RWPE1 (cell line): Measurements from ENCODE around the gene TMEM126A.

ENCODE experiments used
- CTCF ChIA-PET: fragments of 350-600 bp; sonication (Branson Sonifier 250); formaldehyde crosslinking; extraction: SDS; loops from one replicate; lab custom pipeline; 2021; lab: Yijun Ruan, JAX
- POLR2A ChIA-PET: fragments of 400-600 bp; formaldehyde crosslinking; extraction: SDS; loops from one replicate; lab custom pipeline; 2020; ENCODE audit warnings: antibody characterized with exemption; ENCODE audit not compliant: low non-redundant PET; lab: Yijun Ruan, JAX
- DNase-seq: peaks from one replicate; pipeline ENCODE4 v3.0.0; 2012; ENCODE audit warnings: low spot score
- H3K27ac ChIP-seq: fragments of 450-650 bp; 2 replicates; pipeline ENCODE4 v1.5.1; 2017
- CTCF ChIP-seq: fragments of 450-650 bp; conservative IDR thresholded peaks from 2 replicates; pipeline ENCODE4 v1.5.1; 2017; ENCODE audit warnings: low read depth, mild to moderate bottlenecking

Gene TMEM126A

GRCh38 chr11:85695546-85695945 lies 47.8 kb downstream of the TMEM126A start:
- TF ChIP-seq CTCF: no peak
- H3K27ac ChIP-seq: no peak overlapping the region
- ChIA-PET POLR2A (no interaction called here), CTCF (interaction anchor here (1.0 to 1.4 kb wide), 3 partner anchors 10 to 297 kb away, joined by 3 to 4 read pairs (median 3); no protein-coding TSS in a partner anchor)
- no peak for DNase-seq

- no peak for DNase-seq
- POLR2A ChIA-PET: no interaction called here
- CTCF ChIA-PET: no interaction called here
- H3K27ac ChIP-seq: no peak overlapping the region
- TF ChIP-seq CTCF: no peak
Observed at GRCh38 chr11:85697747-85698146, 50.0 kb downstream of the TMEM126A start.

GRCh38 chr11:85698195-85698594 lies 50.4 kb downstream of the TMEM126A start:
- DNase-seq: no peak
- TF ChIP-seq CTCF: no peak
- no peak overlapping the region for H3K27ac ChIP-seq
- ChIA-PET POLR2A (no interaction called here), CTCF (no interaction called here)

- ChIA-PET CTCF (interaction anchor here (0.5 to 0.6 kb wide), 2 partner anchors 76 to 1104 kb away, joined by 3 to 4 read pairs; no protein-coding TSS in a partner anchor), POLR2A (no interaction called here)
- DNase-seq: no peak
- TF ChIP-seq CTCF: no peak
- H3K27ac ChIP-seq: no peak overlapping the region
Observed at GRCh38 chr11:85699957-85700741, 52.4 kb downstream of the TMEM126A start.

GRCh38 chr11:85704967-85705366 lies 57.2 kb downstream of the TMEM126A start:
- ChIA-PET CTCF (interaction anchor here (0.6 kb wide), 1 partner anchor 527 kb away, joined by 3 read pairs; no protein-coding TSS in a partner anchor), POLR2A (no interaction called here)
- no peak for TF ChIP-seq CTCF

GRCh38 chr11:85705800-85706199 lies 58.0 kb downstream of the TMEM126A start:
- POLR2A ChIA-PET: no interaction called here
- TF ChIP-seq CTCF: no peak
- no peak overlapping the region for H3K27ac ChIP-seq
- DNase-seq: no peak
- CTCF ChIA-PET: no interaction called here

More at GRCh38 chr11:85704967-85705366, 57.2 kb downstream of the TMEM126A start:
- no peak overlapping the region for H3K27ac ChIP-seq
- DNase-seq: no peak
